Measurements from ENCODE around the gene GOLGA8M.
"Not testable (repeated sequence)": the region's sequence is repeated elsewhere in the genome, so short reads cannot be mapped to it uniquely, and the experiment has no call there.

GOLGA8M gene

GRCh38 chr15:28726102-28726501 is 13.9 kb upstream of the GOLGA8M start:
- no peaks in the 10 kb centered on the region for H3K27me3 ChIP-seq (replicated peaks in 2 of 5; ENCODE audit: control insufficient read depth in 4 of 5, insufficient read depth in 5 of 5, low read length in 4 of 5)

GRCh38 chr15:28725556-28725955 is 13.3 kb upstream of the GOLGA8M start:
- CTCF ChIA-PET, result no interaction called here
- WGBS (ENCODE audit: insufficient coverage), result 95% methylated on average over 8 of the region's 14 CpGs
- Histone ChIP-seq H3K4me3 (ENCODE audit: control insufficient read depth in 1 of 7, extremely low read depth in 1 of 7, insufficient read depth in 4 of 7, low read depth in 2 of 7, low read length in 6 of 7) (no peak overlapping the region), H3K9me3 (ENCODE audit: control extremely low read depth in 1 of 5, control insufficient read depth in 4 of 5, insufficient read depth in 2 of 5, low read depth in 1 of 5, low read length in 4 of 5) (no peaks in the 10 kb centered on the region), H3K27me3 (replicated peaks in 2 of 5; ENCODE audit: control insufficient read depth in 4 of 5, insufficient read depth in 5 of 5, low read length in 4 of 5) (no peaks in the 10 kb centered on the region), H3K27ac (ENCODE audit: insufficient read depth in 1 of 2, low read depth in 1 of 2, low read length in 2 of 2, poor library complexity in 1 of 2, severe bottlenecking in 2 of 2) (no peak overlapping the region), H3K36me3 (ENCODE audit: control insufficient read depth in 4 of 4, insufficient read depth in 4 of 4, low read length in 3 of 4) (no peaks in the 10 kb centered on the region), H3K4me1 (ENCODE audit: control extremely low read depth in 1 of 4, control insufficient read depth in 4 of 4, insufficient read depth in 4 of 4, low read length in 3 of 4) (peaks cover 0 to 2% (median 0%) of the 10 kb centered on the region in 4 experiments)
- DNase-seq, result no peak
- POLR2A ChIA-PET, result no interaction called here

More at GRCh38 chr15:28726102-28726501, 13.9 kb upstream of the GOLGA8M start:
- DNase-seq, result no peak
- no peaks in the 10 kb centered on the region for H3K9me3 ChIP-seq (ENCODE audit: control extremely low read depth in 1 of 5, control insufficient read depth in 4 of 5, insufficient read depth in 2 of 5, low read depth in 1 of 5, low read length in 4 of 5)
- CTCF ChIA-PET, result no interaction called here
- H3K36me3 ChIP-seq (ENCODE audit: control insufficient read depth in 4 of 4, insufficient read depth in 4 of 4, low read length in 3 of 4), result no peaks in the 10 kb centered on the region
- no peak overlapping the region for H3K27ac ChIP-seq (ENCODE audit: insufficient read depth in 1 of 2, low read depth in 1 of 2, low read length in 2 of 2, poor library complexity in 1 of 2, severe bottlenecking in 2 of 2)
- no peak overlapping the region for H3K4me3 ChIP-seq (ENCODE audit: control insufficient read depth in 1 of 7, extremely low read depth in 1 of 7, insufficient read depth in 4 of 7, low read depth in 2 of 7, low read length in 6 of 7)
- POLR2A ChIA-PET, result no interaction called here
- peaks cover 0 to 2% (median 0%) of the 10 kb centered on the region in 4 experiments for H3K4me1 ChIP-seq (ENCODE audit: control extremely low read depth in 1 of 4, control insufficient read depth in 4 of 4, insufficient read depth in 4 of 4, low read length in 3 of 4)
- WGBS (ENCODE audit: insufficient coverage), result 97% methylated on average over 11 of the region's 17 CpGs

DNA sequence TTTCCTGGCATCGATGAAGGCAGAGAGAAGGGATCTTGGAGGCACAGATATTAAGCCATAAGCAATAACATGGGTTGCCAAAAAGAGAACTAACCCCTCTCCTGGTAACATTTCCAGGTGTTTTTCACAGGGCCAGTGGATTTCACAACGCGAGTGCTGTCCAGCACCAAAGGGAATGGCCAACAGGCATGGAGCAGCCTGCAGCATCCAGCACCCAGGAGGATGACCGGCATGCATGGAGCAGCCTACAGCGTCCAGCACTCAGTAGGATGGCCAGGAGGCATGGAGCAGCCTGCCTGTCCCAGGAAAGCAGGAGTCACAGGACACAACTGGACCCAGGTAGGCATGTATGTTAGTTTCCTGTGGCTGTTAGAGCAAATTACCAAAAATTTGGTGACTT is 11.8 kb upstream of the GOLGA8M start:
- 100% methylated on average over 4 of the region's 5 CpGs for WGBS (ENCODE audit: insufficient coverage)
- H3K4me3 ChIP-seq (ENCODE audit: control insufficient read depth in 1 of 7, extremely low read depth in 1 of 7, insufficient read depth in 4 of 7, low read depth in 2 of 7, low read length in 6 of 7); CTCF ChIA-PET; H3K4me1 ChIP-seq (ENCODE audit: control extremely low read depth in 1 of 4, control insufficient read depth in 4 of 4, insufficient read depth in 4 of 4, low read length in 3 of 4); H3K27ac ChIP-seq (ENCODE audit: insufficient read depth in 1 of 2, low read depth in 1 of 2, low read length in 2 of 2, poor library complexity in 1 of 2, severe bottlenecking in 2 of 2); H3K27me3 ChIP-seq (replicated peaks in 2 of 5; ENCODE audit: control insufficient read depth in 4 of 5, insufficient read depth in 5 of 5, low read length in 4 of 5); DNase-seq; H3K9me3 ChIP-seq (ENCODE audit: control extremely low read depth in 1 of 5, control insufficient read depth in 4 of 5, insufficient read depth in 2 of 5, low read depth in 1 of 5, low read length in 4 of 5); H3K36me3 ChIP-seq (ENCODE audit: control insufficient read depth in 4 of 4, insufficient read depth in 4 of 4, low read length in 3 of 4); POLR2A ChIA-PET: not testable (repeated sequence)

DNA sequence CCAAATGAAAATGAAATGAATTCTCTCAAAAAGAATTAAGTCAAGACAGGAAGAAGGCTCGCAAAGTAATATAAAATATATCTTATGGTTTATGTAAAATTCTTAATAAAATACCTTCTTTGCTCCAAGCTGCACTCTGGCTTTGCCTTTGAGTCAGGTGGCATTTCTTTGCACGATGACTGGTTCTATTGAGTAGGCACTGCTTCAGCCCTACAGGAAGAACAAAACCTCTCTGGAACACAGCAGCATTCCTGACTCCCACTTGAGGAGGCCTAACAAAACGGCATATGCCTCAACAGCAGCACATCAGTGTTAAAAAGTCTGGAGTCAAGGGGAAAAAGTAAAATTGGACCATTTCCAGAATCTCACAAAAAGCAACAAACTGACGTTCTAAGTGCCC is 7.4 kb upstream of the GOLGA8M start:
- H3K9me3 ChIP-seq (ENCODE audit: control extremely low read depth in 1 of 5, control insufficient read depth in 4 of 5, insufficient read depth in 2 of 5, low read depth in 1 of 5, low read length in 4 of 5); H3K27ac ChIP-seq (ENCODE audit: insufficient read depth in 1 of 2, low read depth in 1 of 2, low read length in 2 of 2, poor library complexity in 1 of 2, severe bottlenecking in 2 of 2); H3K4me3 ChIP-seq (ENCODE audit: control insufficient read depth in 1 of 7, extremely low read depth in 1 of 7, insufficient read depth in 4 of 7, low read depth in 2 of 7, low read length in 6 of 7); H3K36me3 ChIP-seq (ENCODE audit: control insufficient read depth in 4 of 4, insufficient read depth in 4 of 4, low read length in 3 of 4); H3K27me3 ChIP-seq (replicated peaks in 2 of 5; ENCODE audit: control insufficient read depth in 4 of 5, insufficient read depth in 5 of 5, low read length in 4 of 5); H3K4me1 ChIP-seq (ENCODE audit: control extremely low read depth in 1 of 4, control insufficient read depth in 4 of 4, insufficient read depth in 4 of 4, low read length in 3 of 4); POLR2A ChIA-PET; CTCF ChIA-PET; DNase-seq: not testable (repeated sequence)
- no CpG with 5 or more reads among the region's 4 CpGs for WGBS (ENCODE audit: insufficient coverage)

- H3K27me3 ChIP-seq (replicated peaks in 2 of 5; ENCODE audit: control insufficient read depth in 4 of 5, insufficient read depth in 5 of 5, low read length in 4 of 5); DNase-seq; H3K4me3 ChIP-seq (ENCODE audit: control insufficient read depth in 1 of 7, extremely low read depth in 1 of 7, insufficient read depth in 4 of 7, low read depth in 2 of 7, low read length in 6 of 7); H3K4me1 ChIP-seq (ENCODE audit: control extremely low read depth in 1 of 4, control insufficient read depth in 4 of 4, insufficient read depth in 4 of 4, low read length in 3 of 4); H3K9me3 ChIP-seq (ENCODE audit: control extremely low read depth in 1 of 5, control insufficient read depth in 4 of 5, insufficient read depth in 2 of 5, low read depth in 1 of 5, low read length in 4 of 5); CTCF ChIA-PET; H3K36me3 ChIP-seq (ENCODE audit: control insufficient read depth in 4 of 4, insufficient read depth in 4 of 4, low read length in 3 of 4); H3K27ac ChIP-seq (ENCODE audit: insufficient read depth in 1 of 2, low read depth in 1 of 2, low read length in 2 of 2, poor library complexity in 1 of 2, severe bottlenecking in 2 of 2); POLR2A ChIA-PET: not testable (repeated sequence)
- WGBS (ENCODE audit: insufficient coverage), result 100% methylated on average over 5 of the region's 11 CpGs
Observed at GRCh38 chr15:28718576-28718975, 6.4 kb upstream of the GOLGA8M start.

DNA sequence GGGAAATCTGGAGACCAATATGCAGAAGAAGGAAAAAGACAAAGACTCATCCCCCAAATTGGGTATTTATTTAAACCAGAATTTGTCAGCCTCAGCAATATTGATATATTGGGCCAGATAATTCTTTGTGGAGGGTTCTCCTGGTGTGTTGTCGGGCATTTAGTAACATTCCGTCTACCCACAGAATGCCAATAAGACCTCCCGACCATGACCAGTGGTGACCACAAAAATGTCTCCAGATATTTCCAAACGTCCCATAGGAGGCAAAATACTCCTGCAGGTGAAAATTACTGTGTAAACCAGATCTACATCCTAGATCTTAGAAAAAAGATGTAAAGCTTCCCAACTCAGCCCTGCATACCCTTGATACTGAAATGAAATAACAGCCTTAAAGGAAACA is 2.0 kb upstream of the GOLGA8M start:
- WGBS (ENCODE audit: insufficient coverage), result 100% methylated on average over 3 of the region's 4 CpGs
- H3K4me1 ChIP-seq (ENCODE audit: control extremely low read depth in 1 of 4, control insufficient read depth in 4 of 4, insufficient read depth in 4 of 4, low read length in 3 of 4); DNase-seq; CTCF ChIA-PET; H3K9me3 ChIP-seq (ENCODE audit: control extremely low read depth in 1 of 5, control insufficient read depth in 4 of 5, insufficient read depth in 2 of 5, low read depth in 1 of 5, low read length in 4 of 5); H3K27me3 ChIP-seq (replicated peaks in 2 of 5; ENCODE audit: control insufficient read depth in 4 of 5, insufficient read depth in 5 of 5, low read length in 4 of 5); POLR2A ChIA-PET; H3K36me3 ChIP-seq (ENCODE audit: control insufficient read depth in 4 of 4, insufficient read depth in 4 of 4, low read length in 3 of 4); H3K4me3 ChIP-seq (ENCODE audit: control insufficient read depth in 1 of 7, extremely low read depth in 1 of 7, insufficient read depth in 4 of 7, low read depth in 2 of 7, low read length in 6 of 7); H3K27ac ChIP-seq (ENCODE audit: insufficient read depth in 1 of 2, low read depth in 1 of 2, low read length in 2 of 2, poor library complexity in 1 of 2, severe bottlenecking in 2 of 2): not testable (repeated sequence)

- H3K4me3 ChIP-seq (ENCODE audit: control insufficient read depth in 1 of 7, extremely low read depth in 1 of 7, insufficient read depth in 4 of 7, low read depth in 2 of 7, low read length in 6 of 7); H3K4me1 ChIP-seq (ENCODE audit: control extremely low read depth in 1 of 4, control insufficient read depth in 4 of 4, insufficient read depth in 4 of 4, low read length in 3 of 4); POLR2A ChIA-PET; H3K27me3 ChIP-seq (replicated peaks in 2 of 5; ENCODE audit: control insufficient read depth in 4 of 5, insufficient read depth in 5 of 5, low read length in 4 of 5); H3K36me3 ChIP-seq (ENCODE audit: control insufficient read depth in 4 of 4, insufficient read depth in 4 of 4, low read length in 3 of 4); H3K9me3 ChIP-seq (ENCODE audit: control extremely low read depth in 1 of 5, control insufficient read depth in 4 of 5, insufficient read depth in 2 of 5, low read depth in 1 of 5, low read length in 4 of 5); H3K27ac ChIP-seq (ENCODE audit: insufficient read depth in 1 of 2, low read depth in 1 of 2, low read length in 2 of 2, poor library complexity in 1 of 2, severe bottlenecking in 2 of 2); CTCF ChIA-PET; DNase-seq: not testable (repeated sequence)
- 94% methylated on average over 3 of the region's 9 CpGs for WGBS (ENCODE audit: insufficient coverage)
Observed at GRCh38 chr15:28703927-28704326, 8.3 kb downstream of the GOLGA8M start.

- POLR2A ChIA-PET, result not testable (repeated sequence)
- 52% methylated on average over 5 of the region's 11 CpGs for WGBS (ENCODE audit: insufficient coverage)
Observed at GRCh38 chr15:28702427-28702826, 9.8 kb downstream of the GOLGA8M start.

More at GRCh38 chr15:28702427-28702826, 9.8 kb downstream of the GOLGA8M start:
- H3K27ac ChIP-seq (ENCODE audit: insufficient read depth in 1 of 2, low read depth in 1 of 2, low read length in 2 of 2, poor library complexity in 1 of 2, severe bottlenecking in 2 of 2); H3K27me3 ChIP-seq (replicated peaks in 2 of 5; ENCODE audit: control insufficient read depth in 4 of 5, insufficient read depth in 5 of 5, low read length in 4 of 5); H3K36me3 ChIP-seq (ENCODE audit: control insufficient read depth in 4 of 4, insufficient read depth in 4 of 4, low read length in 3 of 4); H3K9me3 ChIP-seq (ENCODE audit: control extremely low read depth in 1 of 5, control insufficient read depth in 4 of 5, insufficient read depth in 2 of 5, low read depth in 1 of 5, low read length in 4 of 5); H3K4me1 ChIP-seq (ENCODE audit: control extremely low read depth in 1 of 4, control insufficient read depth in 4 of 4, insufficient read depth in 4 of 4, low read length in 3 of 4); CTCF ChIA-PET; DNase-seq; H3K4me3 ChIP-seq (ENCODE audit: control insufficient read depth in 1 of 7, extremely low read depth in 1 of 7, insufficient read depth in 4 of 7, low read depth in 2 of 7, low read length in 6 of 7): not testable (repeated sequence)
